GM21515 (cell line): Measurements from ENCODE around the gene NOL4L.

Experiments used
- ATAC-seq: cut with Tn5 transposase; IDR thresholded peaks from one replicate; pipeline ENCODE4 v1.9.1; 2021; ENCODE audit not compliant: unreplicated experiment

NOL4L gene

GRCh38 chr20:32460683-32461320 is 124.3 kb downstream of the NOL4L start:
- ATAC-seq: no peak

GRCh38 chr20:32460231-32460630 is 124.9 kb downstream of the NOL4L start:
- no peak for ATAC-seq

- ATAC-seq: no peak
These were observed 126.3 kb downstream of the NOL4L start for GRCh38 chr20:32458837-32459220.

GRCh38 chr20:32458061-32458836 is 126.9 kb downstream of the NOL4L start:
- ATAC-seq: no peak

GRCh38 chr20:32457479-32457986 is 127.6 kb downstream of the NOL4L start:
- no peak for ATAC-seq

GRCh38 chr20:32456869-32457478 is 128.2 kb downstream of the NOL4L start:
- ATAC-seq: no peak

GRCh38 chr20:32455901-32456701 is 129.0 kb downstream of the NOL4L start:
- no peak for ATAC-seq

- no peak for ATAC-seq
These were observed 129.8 kb downstream of the NOL4L start for GRCh38 chr20:32455171-32455900.

- no peak for ATAC-seq
These were observed 130.7 kb downstream of the NOL4L start for GRCh38 chr20:32454164-32455145.

GRCh38 chr20:32453467-32454163 is 131.5 kb downstream of the NOL4L start:
- ATAC-seq: no peak

- ATAC-seq: no peak
These were observed 132.2 kb downstream of the NOL4L start for GRCh38 chr20:32452776-32453466.

GRCh38 chr20:32451682-32452461 is 133.3 kb downstream of the NOL4L start:
- ATAC-seq: no peak

GRCh38 chr20:32451340-32451681 is 133.8 kb downstream of the NOL4L start:
- ATAC-seq: no peak

- ATAC-seq: no peak
These were observed 134.6 kb downstream of the NOL4L start for GRCh38 chr20:32450484-32451061.

- no peak for ATAC-seq
These were observed 135.2 kb downstream of the NOL4L start for GRCh38 chr20:32449890-32450401.

GRCh38 chr20:32449057-32449889 is 135.9 kb downstream of the NOL4L start:
- no peak for ATAC-seq
